Stimulated activated CD8-positive, alpha-beta memory T cell treated with anti-CD3 and anti-CD28 coated beads, Interleukin-2, amount 100 ng/mL, for 48 hours (primary cell): ENCODE data around the gene SLC44A5.
"Not testable (repeated sequence)": the region's sequence is repeated elsewhere in the genome, so short reads cannot be mapped to it uniquely, and the experiment has no call there.

Experiments used
- DNase-seq, 2 donors: peaks; one replicate each; pipeline ENCODE4 v3.0.0-alpha.2; 2020; ENCODE audit warnings: low read depth in 2 of 2

Gene SLC44A5

GRCh38 chr1:75373542-75374159 lies 237.3 kb downstream of the SLC44A5 start:
- no peak for DNase-seq

- no peak for DNase-seq
Measured at GRCh38 chr1:75366595-75366994, 244.3 kb downstream of the SLC44A5 start.

GRCh38 chr1:75361260-75361659 lies 249.7 kb downstream of the SLC44A5 start:
- DNase-seq, result no peak

- not testable (repeated sequence) for DNase-seq
Measured at GRCh38 chr1:75354267-75354666, 256.6 kb downstream of the SLC44A5 start.

GRCh38 chr1:75353051-75353450 lies 257.9 kb downstream of the SLC44A5 start:
- no peak for DNase-seq

GRCh38 chr1:75345538-75346292 lies 265.2 kb downstream of the SLC44A5 start:
- DNase-seq, result no peak

- no peak for DNase-seq
Measured at GRCh38 chr1:75342786-75343185, 268.1 kb downstream of the SLC44A5 start.

- DNase-seq, result no peak
Measured at GRCh38 chr1:75341537-75341936, 269.4 kb downstream of the SLC44A5 start.

GRCh38 chr1:75338616-75339483 lies 272.1 kb downstream of the SLC44A5 start:
- DNase-seq, result no peak

GRCh38 chr1:75334876-75335389 lies 276.0 kb downstream of the SLC44A5 start:
- DNase-seq, result no peak

GRCh38 chr1:75330624-75331023 lies 280.3 kb downstream of the SLC44A5 start:
- no peak for DNase-seq

- DNase-seq, result no peak
Measured at GRCh38 chr1:75328691-75329090, 282.2 kb downstream of the SLC44A5 start.

- no peak for DNase-seq
Measured at GRCh38 chr1:75327395-75327794, 283.5 kb downstream of the SLC44A5 start.

GRCh38 chr1:75317976-75318375 lies 292.9 kb downstream of the SLC44A5 start:
- no peak for DNase-seq

GRCh38 chr1:75316230-75316629 lies 294.7 kb downstream of the SLC44A5 start:
- DNase-seq, result no peak

GRCh38 chr1:75312620-75313019 lies 298.3 kb downstream of the SLC44A5 start:
- no peak for DNase-seq

- no peak for DNase-seq
Measured at GRCh38 chr1:75310067-75310466, 300.8 kb downstream of the SLC44A5 start.

- no peak for DNase-seq
Measured at GRCh38 chr1:75308365-75308764, 302.5 kb downstream of the SLC44A5 start.

GRCh38 chr1:75305061-75305460 lies 305.9 kb downstream of the SLC44A5 start:
- DNase-seq, result no peak

- DNase-seq, result no peak
Measured at GRCh38 chr1:75293270-75293669, 317.6 kb downstream of the SLC44A5 start.

GRCh38 chr1:75292013-75292412 lies 318.9 kb downstream of the SLC44A5 start:
- DNase-seq, result no peak

- DNase-seq, result no peak
Measured at GRCh38 chr1:75276385-75276784, 334.5 kb downstream of the SLC44A5 start.
